ENCODE results near the gene ALDH9A1. TPM values are rescaled to one million over a fixed set of nuclear protein-coding genes. Genes with fewer than 3 reads are reported as not detected.
A peak's percentile ranks its signal among the peaks of the same experiment; 100 is the strongest.
"Not testable (repeated sequence)": the region's sequence is repeated elsewhere in the genome, so short reads cannot be mapped to it uniquely, and the experiment has no call there.

The ALDH9A1 gene
- total and polyA plus RNA-seq, 7 experiments from 2014 or later = 25.0 to 88.4 (median 41.6) TPM

DNA sequence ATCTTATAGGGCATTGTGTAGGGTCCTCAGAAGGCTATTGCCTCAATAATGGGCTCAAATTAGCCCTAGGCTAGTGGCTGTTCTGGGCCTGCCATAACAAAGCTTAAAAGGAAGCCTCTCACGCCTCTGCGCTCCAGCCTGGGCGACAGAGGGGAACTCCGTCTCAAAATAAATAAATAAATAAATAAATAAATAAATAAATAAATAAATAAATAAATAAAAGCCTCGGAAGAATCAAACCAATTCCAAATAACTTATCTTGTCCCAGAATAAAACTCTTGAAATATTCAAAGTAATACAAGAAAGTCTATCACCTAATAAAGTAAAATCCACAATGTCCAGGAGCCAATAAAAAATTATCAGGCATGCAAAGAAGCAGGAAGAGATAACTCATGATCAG lies 14.4 kb upstream of the ALDH9A1 start:
- ATAC-seq = no peak
- Histone ChIP-seq H3K4me1 (ENCODE audit: control insufficient read depth in 2 of 2, insufficient read depth in 2 of 2, low read length in 2 of 2) (no peaks in the 10 kb centered on the region), H3K9me3 (ENCODE audit: control insufficient read depth in 2 of 3, low read length in 3 of 3) (no peaks in the 10 kb centered on the region), H3K27me3 (ENCODE audit: control insufficient read depth in 2 of 2, insufficient read depth in 2 of 2, low read length in 2 of 2) (no peaks in the 10 kb centered on the region), H3K27ac (ENCODE audit: low read depth, low read length) (no peak overlapping the region), H3K4me3 (ENCODE audit: low read length) (no peak overlapping the region), H3K36me3 (ENCODE audit: control insufficient read depth in 2 of 3, insufficient read depth in 3 of 3, low read length in 3 of 3) (no peaks in the 10 kb centered on the region)
- DNase-seq = no peak
- H3K27ac Mint-ChIP-seq = no peak overlapping the region
- intact Hi-C loops (cut with micrococcal nuclease) = no loop called here
- H3K27me3 Mint-ChIP-seq = peaks cover 15 to 49% (median 21%) of the 10 kb centered on the region in 5 donors
- H3K4me1 Mint-ChIP-seq = peaks cover 0 to under 1% (median 0%) of the 10 kb centered on the region in 7 donors
- peaks cover 0 to 5% (median 0%) of the 10 kb centered on the region in 5 donors for H3K36me3 Mint-ChIP-seq
- ChIA-PET POLR2A (no interaction called here), CTCF (interaction anchor here (1.0 kb wide), 1 partner anchor 202 kb away, joined by 3 read pairs; no protein-coding TSS in a partner anchor)
- H3K9me3 Mint-ChIP-seq = no peaks in the 10 kb centered on the region
- H3K4me3 Mint-ChIP-seq = no peak overlapping the region

DNA sequence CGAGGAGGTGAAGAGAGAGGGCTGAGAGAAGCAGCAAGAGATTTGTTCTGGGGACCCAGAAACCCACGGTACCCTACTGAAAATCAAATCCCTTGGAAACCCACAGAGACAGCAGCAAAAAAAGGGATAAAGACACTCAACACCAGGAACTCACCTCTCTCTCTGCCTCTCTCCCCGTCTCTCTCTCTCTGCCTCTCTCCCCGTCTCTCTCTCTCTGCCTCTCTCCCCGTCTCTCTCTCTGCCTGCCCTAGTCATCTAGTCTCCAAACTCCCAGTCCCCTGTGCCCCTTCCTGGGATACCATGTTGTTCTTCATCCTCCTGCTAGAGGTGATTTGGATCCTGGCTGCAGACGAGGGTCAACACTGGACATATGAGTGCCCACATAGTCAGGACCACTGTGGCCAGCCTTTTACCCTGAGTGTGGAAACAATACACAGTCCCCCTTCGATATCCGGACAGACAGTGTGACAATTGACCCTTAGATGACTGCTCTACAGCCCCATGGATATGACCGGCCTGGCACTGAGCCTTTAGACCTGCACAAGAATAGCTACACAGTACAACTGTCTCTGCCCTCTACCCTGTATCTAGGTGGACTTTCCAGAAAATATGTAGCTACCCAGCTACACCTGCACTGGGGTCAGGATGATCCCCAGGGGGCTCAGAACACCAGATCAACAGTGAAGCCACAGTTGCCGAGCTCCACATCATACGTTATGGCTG lies 9.8 kb upstream of the ALDH9A1 start:
- Mint-ChIP-seq H3K27me3 (peaks cover 27 to 50% (median 32%) of the 10 kb centered on the region in 5 donors), H3K9me3 (no peaks in the 10 kb centered on the region), H3K27ac (no peak overlapping the region), H3K36me3 (peaks cover 0 to 5% (median 0%) of the 10 kb centered on the region in 5 donors), H3K4me1 (peaks cover 0 to 1% (median 0%) of the 10 kb centered on the region in 7 donors), H3K4me3 (no peak overlapping the region)
- ATAC-seq (no peak), DNase-seq (no peak)
- Histone ChIP-seq H3K4me1 (ENCODE audit: control insufficient read depth in 2 of 2, insufficient read depth in 2 of 2, low read length in 2 of 2) (no peaks in the 10 kb centered on the region), H3K4me3 (ENCODE audit: low read length) (no peak overlapping the region), H3K27ac (ENCODE audit: low read depth, low read length) (no peak overlapping the region), H3K36me3 (ENCODE audit: control insufficient read depth in 2 of 3, insufficient read depth in 3 of 3, low read length in 3 of 3) (no peaks in the 10 kb centered on the region), H3K27me3 (ENCODE audit: control insufficient read depth in 2 of 2, insufficient read depth in 2 of 2, low read length in 2 of 2) (no peaks in the 10 kb centered on the region), H3K9me3 (ENCODE audit: control insufficient read depth in 2 of 3, low read length in 3 of 3) (no peaks in the 10 kb centered on the region)
- ChIA-PET POLR2A (interaction anchor here (0.7 kb wide), 1 partner anchor 61 kb away, joined by 3 read pairs; no protein-coding TSS in a partner anchor), CTCF (no interaction called here)
- intact Hi-C loops (cut with micrococcal nuclease) = no loop called here

DNA sequence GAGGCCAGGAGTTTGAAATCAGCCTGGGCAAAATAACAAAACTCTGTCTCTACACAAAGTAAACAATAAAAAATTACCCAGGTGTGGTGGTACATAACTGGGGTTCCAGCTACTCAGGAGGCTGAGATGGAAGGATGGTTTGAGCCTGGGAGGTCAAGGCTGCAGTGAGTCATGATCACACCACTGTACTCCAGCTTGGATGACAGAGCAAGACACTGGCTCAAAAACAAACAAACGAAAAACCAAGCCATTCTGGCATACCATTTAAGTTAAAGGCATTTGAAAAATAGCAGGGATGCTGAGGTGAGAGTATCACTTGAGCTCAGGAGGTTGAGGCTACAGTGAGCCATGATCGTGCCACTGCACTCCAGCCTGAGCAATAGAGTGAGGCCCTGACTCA lies 5.3 kb upstream of the ALDH9A1 start:
- Mint-ChIP-seq H3K4me1 (peaks cover 0 to 10% (median 4%) of the 10 kb centered on the region in 7 donors), H3K4me3 (no peak overlapping the region), H3K36me3 (no peaks in the 10 kb centered on the region), H3K9me3 (no peaks in the 10 kb centered on the region), H3K27ac (no peak overlapping the region), H3K27me3 (peaks cover 16 to 25% (median 21%) of the 10 kb centered on the region in 5 donors)
- DNase-seq = no peak
- Histone ChIP-seq H3K9me3 (ENCODE audit: control insufficient read depth in 2 of 3, low read length in 3 of 3) (no peaks in the 10 kb centered on the region), H3K36me3 (ENCODE audit: control insufficient read depth in 2 of 3, insufficient read depth in 3 of 3, low read length in 3 of 3) (no peaks in the 10 kb centered on the region), H3K27me3 (ENCODE audit: control insufficient read depth in 2 of 2, insufficient read depth in 2 of 2, low read length in 2 of 2) (no peaks in the 10 kb centered on the region), H3K4me3 (ENCODE audit: low read length) (no peak overlapping the region), H3K4me1 (ENCODE audit: control insufficient read depth in 2 of 2, insufficient read depth in 2 of 2, low read length in 2 of 2) (peaks cover 0 to 7% of the 10 kb centered on the region in 2 donors), H3K27ac (ENCODE audit: low read depth, low read length) (no peak overlapping the region)
- intact Hi-C loops (cut with micrococcal nuclease) = no loop called here
- ATAC-seq = no peak
- ChIA-PET CTCF (no interaction called here), POLR2A (no interaction called here)

DNA sequence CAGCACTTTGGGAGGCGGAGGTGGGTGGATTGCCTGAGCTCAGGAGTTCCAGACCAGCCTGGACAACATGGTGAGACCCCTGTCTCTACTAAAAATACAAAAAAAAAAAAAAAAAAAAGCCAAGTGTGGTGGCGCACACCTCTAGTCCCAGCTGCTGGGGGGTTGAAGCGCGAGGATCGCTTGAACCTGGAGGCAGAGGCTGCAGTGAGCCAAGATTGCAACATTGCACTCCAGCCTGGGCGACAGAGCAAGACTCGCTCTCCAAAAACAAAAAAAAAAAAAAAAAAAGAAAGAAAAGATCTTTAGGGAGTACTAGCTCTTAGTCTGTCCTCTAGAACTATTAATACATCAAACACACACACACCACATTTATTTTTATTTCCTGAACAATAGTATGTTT lies 3.6 kb upstream of the ALDH9A1 start:
- H3K27ac ChIP-seq (ENCODE audit: low read depth, low read length); H3K27me3 ChIP-seq (ENCODE audit: control insufficient read depth in 2 of 2, insufficient read depth in 2 of 2, low read length in 2 of 2); H3K9me3 Mint-ChIP-seq; H3K36me3 Mint-ChIP-seq; CTCF ChIA-PET; H3K9me3 ChIP-seq (ENCODE audit: control insufficient read depth in 2 of 3, low read length in 3 of 3); DNase-seq; H3K36me3 ChIP-seq (ENCODE audit: control insufficient read depth in 2 of 3, insufficient read depth in 3 of 3, low read length in 3 of 3); ATAC-seq; POLR2A ChIA-PET; H3K4me3 Mint-ChIP-seq; H3K27ac Mint-ChIP-seq; intact Hi-C loops (cut with micrococcal nuclease); H3K4me3 ChIP-seq (ENCODE audit: low read length): not testable (repeated sequence)
- peaks cover 3 to 23% (median 15%) of the 10 kb centered on the region in 7 donors for H3K4me1 Mint-ChIP-seq
- H3K4me1 ChIP-seq (ENCODE audit: control insufficient read depth in 2 of 2, insufficient read depth in 2 of 2, low read length in 2 of 2) = peaks cover 8 to 11% of the 10 kb centered on the region in 2 donors
- peaks cover 6 to 13% (median 7%) of the 10 kb centered on the region in 5 donors for H3K27me3 Mint-ChIP-seq

DNA sequence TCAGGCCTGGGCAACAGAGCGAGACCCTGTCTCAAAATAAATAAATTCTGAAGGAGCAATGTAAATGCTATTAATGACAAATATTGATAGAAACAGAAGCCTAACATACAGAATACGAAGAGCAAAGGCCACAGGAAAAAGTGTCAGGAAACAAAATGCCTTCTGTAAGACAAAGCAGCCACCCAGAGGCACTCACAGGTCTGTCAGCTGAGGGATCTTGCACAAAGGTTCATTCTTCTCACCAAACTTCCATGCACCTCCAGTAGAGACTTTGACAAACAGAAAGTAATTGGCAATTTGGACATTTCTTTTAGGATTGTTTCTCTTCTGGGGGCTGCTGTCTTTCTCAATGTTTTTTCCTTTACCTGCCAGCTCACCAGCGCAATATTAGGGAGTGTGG lies 1.2 kb upstream of the ALDH9A1 start:
- peaks cover 14 to 18% of the 10 kb centered on the region in 2 donors for H3K4me1 ChIP-seq (ENCODE audit: control insufficient read depth in 2 of 2, insufficient read depth in 2 of 2, low read length in 2 of 2)
- CTCF ChIA-PET = interaction anchor here (1.6 kb wide), 1 partner anchor 69 kb away, joined by 4 read pairs; the partner anchor contains the start of gene TMCO1
- no peaks in the 10 kb centered on the region for H3K36me3 ChIP-seq (ENCODE audit: control insufficient read depth in 2 of 3, insufficient read depth in 3 of 3, low read length in 3 of 3)
- H3K9me3 Mint-ChIP-seq = no peaks in the 10 kb centered on the region
- H3K27me3 Mint-ChIP-seq = peaks cover 0 to 2% (median 0%) of the 10 kb centered on the region in 5 donors
- intact Hi-C loops (cut with micrococcal nuclease) = loop anchor here in 1 of 2 donors (5.0 kb wide), 1 partner anchor 1178 kb away; the partner anchor contains the start of gene TADA1
- H3K27ac ChIP-seq (ENCODE audit: low read depth, low read length) = no peak overlapping the region
- H3K4me3 Mint-ChIP-seq = peak overlapping the region in 9 of 10 donors; percentile 9 to 98 (median 32)
- H3K4me1 Mint-ChIP-seq = peaks cover 15 to 42% (median 35%) of the 10 kb centered on the region in 7 donors
- peaks cover 0 to 8% (median 3%) of the 10 kb centered on the region in 5 donors for H3K36me3 Mint-ChIP-seq
- H3K4me3 ChIP-seq (ENCODE audit: low read length) = no peak overlapping the region
- POLR2A ChIA-PET = no interaction called here
- ATAC-seq = no peak
- no peaks in the 10 kb centered on the region for H3K27me3 ChIP-seq (ENCODE audit: control insufficient read depth in 2 of 2, insufficient read depth in 2 of 2, low read length in 2 of 2)
- H3K27ac Mint-ChIP-seq = peak overlapping the region in 5 of 9 donors; percentile 26 to 67 (median 48)
- no peaks in the 10 kb centered on the region for H3K9me3 ChIP-seq (ENCODE audit: control insufficient read depth in 2 of 3, low read length in 3 of 3)
- no peak for DNase-seq

DNA sequence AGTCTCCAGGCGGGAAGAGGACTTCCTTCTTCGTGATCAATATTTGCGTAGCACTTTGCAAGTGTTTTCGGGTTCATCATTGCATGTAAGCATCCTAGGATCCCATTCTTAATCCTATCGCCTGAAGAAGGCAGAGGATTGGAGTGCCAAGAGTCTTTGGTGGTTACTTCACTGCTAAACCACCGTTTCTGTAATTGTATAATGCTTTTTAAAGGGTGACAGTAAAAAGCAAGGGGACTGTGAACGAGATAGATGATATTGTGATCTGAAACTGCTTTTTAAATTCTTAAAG lies 345 bp upstream of the ALDH9A1 start:
- Histone ChIP-seq H3K27ac (ENCODE audit: low read depth, low read length) (peak overlapping the region; percentile 91), H3K36me3 (ENCODE audit: control insufficient read depth in 2 of 3, insufficient read depth in 3 of 3, low read length in 3 of 3) (peaks cover 0 to 3% (median 0%) of the 10 kb centered on the region in 3 experiments), H3K4me3 (ENCODE audit: low read length) (peak overlapping the region; percentile 96), H3K4me1 (ENCODE audit: control insufficient read depth in 2 of 2, insufficient read depth in 2 of 2, low read length in 2 of 2) (peaks cover 14 to 18% of the 10 kb centered on the region in 2 donors), H3K27me3 (ENCODE audit: control insufficient read depth in 2 of 2, insufficient read depth in 2 of 2, low read length in 2 of 2) (no peaks in the 10 kb centered on the region), H3K9me3 (ENCODE audit: control insufficient read depth in 2 of 3, low read length in 3 of 3) (no peaks in the 10 kb centered on the region)
- no peaks in the 10 kb centered on the region for H3K9me3 Mint-ChIP-seq
- POLR2A ChIA-PET = interaction anchor here (0.6 to 1.8 kb wide), 4 partner anchors 12 to 71 kb away, joined by 3 to 19 read pairs (median 8); partner anchors contain the start of genes MGST3 and TMCO1
- ATAC-seq (no peak), DNase-seq (no peak)
- peaks cover 0 to 13% (median 6%) of the 10 kb centered on the region in 5 donors for H3K36me3 Mint-ChIP-seq
- intact Hi-C loops (cut with micrococcal nuclease) = loop anchor here in 1 of 2 donors (1.0 to 5.0 kb wide), 6 partner anchors 68 to 1179 kb away; partner anchors contain the start of genes TADA1 and TMCO1
- H3K4me3 Mint-ChIP-seq = peak overlapping the region; percentile 95 to 100 (median 99)
- H3K4me1 Mint-ChIP-seq = peaks cover 15 to 42% (median 35%) of the 10 kb centered on the region in 7 donors
- CTCF ChIA-PET = interaction anchor here (1.6 kb wide), 1 partner anchor 70 kb away, joined by 4 read pairs; the partner anchor contains the start of gene TMCO1
- peak overlapping the region; percentile 95 to 99 (median 98) for H3K27ac Mint-ChIP-seq
- H3K27me3 Mint-ChIP-seq = peaks cover 0 to 2% (median 0%) of the 10 kb centered on the region in 5 donors
